Measurements from ENCODE around the gene KANSL2.
"Not testable (repeated sequence)": the region's sequence is repeated elsewhere in the genome, so short reads cannot be mapped to it uniquely, and the experiment has no call there.

KANSL2 gene

GRCh38 chr12:48659863-48660262, 22.2 kb downstream of the KANSL2 start:
- no peak for DNase-seq (ENCODE audit: low read depth)
- no peak overlapping the region for H3K4me3 ChIP-seq (ENCODE audit: low read length)
- TF ChIP-seq CTCF (conservative IDR thresholded peaks at IDR 0.05; ENCODE audit: low read depth, low read length): no peak

- no peak for TF ChIP-seq CTCF (conservative IDR thresholded peaks at IDR 0.05; ENCODE audit: low read depth, low read length)
- no peak overlapping the region for H3K4me3 ChIP-seq (ENCODE audit: low read length)
- DNase-seq (ENCODE audit: low read depth): no peak
Observed at GRCh38 chr12:48651681-48652080, 30.4 kb downstream of the KANSL2 start.

- not testable (repeated sequence) for H3K4me3 ChIP-seq (ENCODE audit: low read length); DNase-seq (ENCODE audit: low read depth)
Observed at GRCh38 chr12:48645354-48645753, 36.7 kb downstream of the KANSL2 start.

GRCh38 chr12:48643011-48643410, 39.0 kb downstream of the KANSL2 start:
- DNase-seq (ENCODE audit: low read depth): no peak
- H3K4me3 ChIP-seq (ENCODE audit: low read length): no peak overlapping the region
- TF ChIP-seq CTCF (conservative IDR thresholded peaks at IDR 0.05; ENCODE audit: low read depth, low read length): no peak

- DNase-seq (ENCODE audit: low read depth); H3K4me3 ChIP-seq (ENCODE audit: low read length): not testable (repeated sequence)
Observed at GRCh38 chr12:48641752-48642555, 40.1 kb downstream of the KANSL2 start.

- no peak for DNase-seq (ENCODE audit: low read depth)
- TF ChIP-seq CTCF (conservative IDR thresholded peaks at IDR 0.05; ENCODE audit: low read depth, low read length): no peak
- H3K4me3 ChIP-seq (ENCODE audit: low read length): no peak overlapping the region
Observed at GRCh38 chr12:48640854-48641253, 41.2 kb downstream of the KANSL2 start.

GRCh38 chr12:48640428-48640827, 41.6 kb downstream of the KANSL2 start:
- DNase-seq (ENCODE audit: low read depth): no peak
- TF ChIP-seq CTCF (conservative IDR thresholded peaks at IDR 0.05; ENCODE audit: low read depth, low read length): no peak
- no peak overlapping the region for H3K4me3 ChIP-seq (ENCODE audit: low read length)

GRCh38 chr12:48631071-48631470, 51.0 kb downstream of the KANSL2 start:
- H3K4me3 ChIP-seq (ENCODE audit: low read length): no peak overlapping the region
- no peak for TF ChIP-seq CTCF (conservative IDR thresholded peaks at IDR 0.05; ENCODE audit: low read depth, low read length)
- DNase-seq (ENCODE audit: low read depth): no peak

Data from retinal pigment epithelial cell (primary cell).